Activated CD4-positive, alpha-beta T cell treated with anti-CD3 and anti-CD28 coated beads, Interleukin-2, amount 10 ng/mL, durations not matched to agents 24 days and 14 days (primary cell): ENCODE results near the gene PAX3. TPM values are rescaled to one million over a fixed set of nuclear protein-coding genes. Genes with fewer than 3 reads are reported as not detected.
A peak's percentile ranks its signal among the peaks of the same experiment; 100 is the strongest.

Experiments used
- DNase-seq: peaks from one replicate; pipeline ENCODE4 v3.0.0; 2022
- H3K27ac Mint-ChIP-seq: one replicate; pipeline ENCODE4 v1.8.0; 2022; ENCODE audit warnings: mild to moderate bottlenecking, mixed read lengths
- H3K27me3 Mint-ChIP-seq: one replicate; pipeline ENCODE4 v1.8.0; 2022; ENCODE audit warnings: mixed read lengths
- H3K36me3 Mint-ChIP-seq: one replicate; pipeline ENCODE4 v1.8.0; 2022; ENCODE audit warnings: low read depth, mild to moderate bottlenecking, mixed read lengths
- H3K4me1 Mint-ChIP-seq: one replicate; pipeline ENCODE4 v1.8.0; 2021; ENCODE audit warnings: mixed read lengths
- H3K4me3 Mint-ChIP-seq: one replicate; pipeline ENCODE4 v1.8.0; 2022; ENCODE audit warnings: mild to moderate bottlenecking, moderate library complexity, mixed read lengths
- H3K9me3 Mint-ChIP-seq: one replicate; pipeline ENCODE4 v1.8.0; 2021; ENCODE audit warnings: mixed read lengths
- intact Hi-C: fragments of 100-400 bp; cut with micrococcal nuclease; formaldehyde crosslinking; loops from one replicate; pipeline ENCODE4 v1.15.1; 2023
- total RNA-seq: library from RNA; stranded (reverse); gene quantifications from 2 replicates; pipeline ENCODE4 v1.2.3, GENCODE V29; 2022

Gene PAX3
- total RNA-seq: not detected in 2 replicates

DNA sequence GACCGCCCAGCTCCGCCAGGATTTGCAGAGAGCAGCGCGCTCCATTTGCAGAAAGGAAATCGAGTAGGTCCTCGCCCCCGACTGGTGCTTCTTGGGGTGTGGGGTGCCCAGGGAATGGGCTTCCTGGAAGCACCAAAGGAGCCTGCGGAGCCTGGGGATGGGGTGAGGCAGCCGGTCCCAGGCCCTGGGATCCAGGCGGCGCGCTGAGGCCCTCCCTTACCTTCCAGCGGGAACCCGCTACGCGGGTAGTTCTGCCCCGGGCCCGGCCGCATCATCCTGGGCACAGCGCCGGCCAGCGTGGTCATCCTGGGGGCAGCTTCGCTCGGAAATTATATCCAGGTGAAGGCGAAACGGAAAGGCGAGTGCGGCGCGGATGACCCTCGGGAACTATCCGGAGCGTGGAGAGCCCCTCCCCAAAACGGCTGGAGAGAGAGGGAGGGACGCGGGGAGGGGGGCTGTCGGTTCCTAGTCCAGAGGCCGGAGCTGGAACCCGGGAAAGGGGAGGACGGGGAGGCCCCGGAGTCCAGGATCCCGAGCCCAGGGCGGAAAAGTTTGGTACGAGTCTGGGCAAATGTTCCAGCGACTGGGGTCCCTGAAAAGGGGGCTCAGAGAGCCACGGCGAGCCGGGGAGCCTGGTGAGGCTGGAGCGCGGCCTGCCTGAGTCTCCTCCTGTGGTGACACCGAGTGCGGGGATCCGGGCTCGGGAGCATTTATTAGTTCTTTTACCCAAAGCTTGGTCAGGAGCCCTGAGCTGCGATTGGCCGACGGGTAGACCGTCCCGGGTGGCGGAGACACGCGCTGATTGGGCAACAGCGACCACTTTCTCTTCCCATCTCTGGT, at the start of gene PAX3:
Gene PAX3, minus strand, starts transcription at position 688 of the 840 bp plus-strand sequence. Its CDS starts 383 bp downstream, at position 305.
- Mint-ChIP-seq H3K27me3 (peaks cover 91% of the 10 kb centered on the region), H3K36me3 (peaks cover 13% of the 10 kb centered on the region), H3K27ac (peak within 1 kb of the TSS; percentile 67), H3K4me1 (peaks cover 23% of the 10 kb centered on the region), H3K9me3 (peaks cover 27% of the 10 kb centered on the region), H3K4me3 (no peak within 1 kb of the TSS)
- intact Hi-C loops: no loop called here
- DNase-seq: peak; percentile 57

GRCh38 chr2:222341331-222341730, 42.5 kb upstream of the PAX3 start:
- Mint-ChIP-seq H3K4me1 (no peaks in the 10 kb centered on the region), H3K9me3 (no peaks in the 10 kb centered on the region), H3K27me3 (peaks cover 2% of the 10 kb centered on the region), H3K36me3 (no peaks in the 10 kb centered on the region), H3K27ac (no peak overlapping the region), H3K4me3 (no peak overlapping the region)
- intact Hi-C loops: no loop called here
- no peak for DNase-seq

DNA sequence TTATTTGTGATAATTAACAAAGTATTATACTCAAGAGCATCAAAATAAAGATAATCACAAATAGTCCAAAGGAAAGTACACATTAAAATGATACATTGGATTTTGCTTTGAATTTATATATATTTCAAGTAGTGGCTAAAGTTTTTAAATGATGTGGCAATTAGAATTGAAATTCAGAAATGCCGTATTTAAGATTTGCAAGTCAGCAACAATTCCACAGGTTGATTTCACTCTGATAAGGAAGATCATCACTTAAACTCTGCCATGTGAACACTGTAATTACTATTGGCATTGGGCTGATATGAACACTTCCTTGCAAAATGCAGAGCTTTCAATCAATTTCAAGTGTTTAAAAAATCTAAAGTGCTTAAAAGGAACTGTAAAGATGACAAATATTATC, 39.6 kb upstream of the PAX3 start:
- Mint-ChIP-seq H3K9me3 (peaks cover 13% of the 10 kb centered on the region), H3K36me3 (no peaks in the 10 kb centered on the region), H3K27ac (no peak overlapping the region), H3K27me3 (peaks cover 2% of the 10 kb centered on the region), H3K4me3 (no peak overlapping the region), H3K4me1 (no peaks in the 10 kb centered on the region)
- intact Hi-C loops: no loop called here
- DNase-seq: no peak

DNA sequence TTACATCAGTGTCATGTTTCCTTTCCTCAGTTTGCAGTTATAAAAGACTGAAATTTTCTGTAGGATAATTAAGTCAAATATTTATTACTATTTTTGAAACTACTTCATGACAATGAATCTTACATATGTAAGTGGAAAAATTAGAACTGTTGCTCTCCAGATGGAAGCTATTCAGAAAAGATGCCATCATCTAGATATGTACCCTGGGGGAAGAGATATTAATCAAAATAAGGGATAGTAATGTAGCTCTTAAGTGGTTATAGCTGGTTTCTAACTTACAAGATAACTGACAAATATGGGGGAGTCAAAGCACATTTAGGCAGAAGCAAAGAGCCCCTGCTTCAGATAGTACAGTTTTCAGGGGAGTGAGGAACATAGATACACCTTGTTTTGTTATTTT, 38.1 kb upstream of the PAX3 start:
- Mint-ChIP-seq H3K4me3 (no peak overlapping the region), H3K9me3 (peaks cover 13% of the 10 kb centered on the region), H3K36me3 (no peaks in the 10 kb centered on the region), H3K4me1 (no peaks in the 10 kb centered on the region), H3K27ac (no peak overlapping the region), H3K27me3 (peaks cover 5% of the 10 kb centered on the region)
- intact Hi-C loops: no loop called here
- no peak for DNase-seq

DNA sequence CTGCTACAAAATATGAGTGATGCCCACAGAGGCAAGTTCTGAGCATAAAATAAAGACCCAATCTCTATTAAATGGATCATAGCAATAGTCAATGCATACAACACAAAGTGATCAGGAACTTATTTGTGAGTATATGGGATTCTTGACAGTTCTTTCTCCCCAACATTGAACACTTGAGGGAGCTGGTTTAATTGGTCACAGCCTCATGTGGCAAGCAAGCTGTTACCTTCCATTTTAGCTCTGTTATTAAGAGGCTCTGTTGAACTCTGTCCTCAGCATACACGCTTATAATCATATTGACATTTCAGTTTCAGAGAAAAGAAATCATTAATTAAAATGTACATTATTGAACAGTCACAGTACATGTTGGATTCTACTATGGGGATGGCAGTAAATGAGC, 37.6 kb upstream of the PAX3 start:
- intact Hi-C loops: no loop called here
- peaks cover 13% of the 10 kb centered on the region for H3K9me3 Mint-ChIP-seq
- no peak for DNase-seq
- H3K4me1 Mint-ChIP-seq: no peaks in the 10 kb centered on the region
- peaks cover 6% of the 10 kb centered on the region for H3K27me3 Mint-ChIP-seq
- no peak overlapping the region for H3K27ac Mint-ChIP-seq
- H3K4me3 Mint-ChIP-seq: no peak overlapping the region
- H3K36me3 Mint-ChIP-seq: no peaks in the 10 kb centered on the region

DNA sequence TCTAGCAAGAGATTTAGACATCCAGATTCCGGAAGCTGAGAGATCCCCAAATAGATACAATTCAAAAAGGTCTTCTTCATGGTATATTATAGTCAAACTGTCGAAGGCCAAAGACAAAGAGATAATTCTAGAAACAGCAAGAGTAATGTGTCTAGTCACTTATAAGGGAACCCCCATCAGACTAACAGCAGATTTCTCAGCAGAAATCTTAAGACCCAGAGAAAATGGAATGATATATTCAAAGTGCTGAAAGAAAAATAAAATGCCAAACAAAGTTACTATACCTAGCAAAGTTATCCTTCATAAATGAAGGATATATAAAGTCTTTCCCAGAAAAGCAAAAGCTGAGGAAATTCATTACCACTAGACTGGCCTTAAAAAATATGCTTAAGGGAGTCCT, 36.1 kb upstream of the PAX3 start:
- Mint-ChIP-seq H3K36me3 (no peaks in the 10 kb centered on the region), H3K27me3 (peaks cover 6% of the 10 kb centered on the region), H3K4me3 (no peak overlapping the region), H3K4me1 (no peaks in the 10 kb centered on the region), H3K9me3 (peaks cover 13% of the 10 kb centered on the region), H3K27ac (no peak overlapping the region)
- intact Hi-C loops: no loop called here
- no peak for DNase-seq

DNA sequence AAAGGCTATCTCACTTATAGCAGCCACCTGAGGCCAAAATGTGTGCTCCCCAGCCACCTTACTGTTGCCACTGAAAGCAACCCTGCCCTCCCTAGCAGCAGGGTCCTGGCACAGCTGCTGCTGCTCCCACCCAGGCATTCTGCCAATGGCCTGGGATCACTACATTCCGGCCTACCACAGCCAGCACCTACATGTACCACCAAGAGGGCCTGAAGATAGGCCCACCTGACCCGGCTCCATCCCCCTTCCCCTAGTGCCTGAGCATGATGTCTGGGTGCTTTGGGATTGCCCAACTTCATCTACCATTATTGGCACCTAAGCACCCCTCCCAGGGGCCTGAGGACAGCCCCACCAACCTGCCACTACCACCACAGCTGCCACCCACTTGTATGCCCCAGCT, 34.6 kb upstream of the PAX3 start:
- Mint-ChIP-seq H3K9me3 (peaks cover 16% of the 10 kb centered on the region), H3K4me3 (no peak overlapping the region), H3K4me1 (no peaks in the 10 kb centered on the region), H3K27ac (no peak overlapping the region), H3K27me3 (peaks cover 7% of the 10 kb centered on the region), H3K36me3 (no peaks in the 10 kb centered on the region)
- no peak for DNase-seq
- intact Hi-C loops: no loop called here

- Mint-ChIP-seq H3K4me3 (no peak overlapping the region), H3K36me3 (no peaks in the 10 kb centered on the region), H3K9me3 (peaks cover 17% of the 10 kb centered on the region), H3K4me1 (no peaks in the 10 kb centered on the region), H3K27ac (no peak overlapping the region), H3K27me3 (peaks cover 7% of the 10 kb centered on the region)
- no peak for DNase-seq
- intact Hi-C loops: no loop called here
Observed at GRCh38 chr2:222332116-222332515, 33.3 kb upstream of the PAX3 start.

- Mint-ChIP-seq H3K27me3 (peaks cover 5% of the 10 kb centered on the region), H3K4me3 (no peak overlapping the region), H3K4me1 (no peaks in the 10 kb centered on the region), H3K9me3 (peaks cover 17% of the 10 kb centered on the region), H3K27ac (no peak overlapping the region), H3K36me3 (no peaks in the 10 kb centered on the region)
- DNase-seq: no peak
- intact Hi-C loops: no loop called here
Observed at GRCh38 chr2:222330910-222331309, 32.1 kb upstream of the PAX3 start.

DNA sequence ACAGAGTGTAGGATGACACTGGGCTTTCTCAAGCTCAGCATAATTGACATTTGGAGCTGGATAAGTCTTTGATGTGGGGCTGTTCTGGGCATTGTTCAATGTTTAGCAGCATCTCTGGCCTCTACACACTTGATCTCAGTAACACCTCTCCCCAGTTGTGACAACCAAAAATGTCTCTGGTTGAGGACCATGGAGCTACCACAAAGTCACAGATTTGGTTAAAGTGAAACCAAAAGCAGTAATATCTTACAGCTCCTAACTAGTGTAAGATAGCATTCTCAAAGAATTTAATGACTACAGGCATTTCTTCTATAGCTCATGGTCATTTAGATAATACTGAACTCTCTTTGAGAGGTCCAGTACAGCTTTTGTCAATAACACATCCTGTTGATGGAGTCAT, 23.4 kb upstream of the PAX3 start:
- H3K4me1 Mint-ChIP-seq: peaks cover 14% of the 10 kb centered on the region
- peaks cover 45% of the 10 kb centered on the region for H3K27me3 Mint-ChIP-seq
- no peak for DNase-seq
- no peak overlapping the region for H3K27ac Mint-ChIP-seq
- intact Hi-C loops: no loop called here
- no peaks in the 10 kb centered on the region for H3K36me3 Mint-ChIP-seq
- H3K9me3 Mint-ChIP-seq: no peaks in the 10 kb centered on the region
- H3K4me3 Mint-ChIP-seq: no peak overlapping the region

DNA sequence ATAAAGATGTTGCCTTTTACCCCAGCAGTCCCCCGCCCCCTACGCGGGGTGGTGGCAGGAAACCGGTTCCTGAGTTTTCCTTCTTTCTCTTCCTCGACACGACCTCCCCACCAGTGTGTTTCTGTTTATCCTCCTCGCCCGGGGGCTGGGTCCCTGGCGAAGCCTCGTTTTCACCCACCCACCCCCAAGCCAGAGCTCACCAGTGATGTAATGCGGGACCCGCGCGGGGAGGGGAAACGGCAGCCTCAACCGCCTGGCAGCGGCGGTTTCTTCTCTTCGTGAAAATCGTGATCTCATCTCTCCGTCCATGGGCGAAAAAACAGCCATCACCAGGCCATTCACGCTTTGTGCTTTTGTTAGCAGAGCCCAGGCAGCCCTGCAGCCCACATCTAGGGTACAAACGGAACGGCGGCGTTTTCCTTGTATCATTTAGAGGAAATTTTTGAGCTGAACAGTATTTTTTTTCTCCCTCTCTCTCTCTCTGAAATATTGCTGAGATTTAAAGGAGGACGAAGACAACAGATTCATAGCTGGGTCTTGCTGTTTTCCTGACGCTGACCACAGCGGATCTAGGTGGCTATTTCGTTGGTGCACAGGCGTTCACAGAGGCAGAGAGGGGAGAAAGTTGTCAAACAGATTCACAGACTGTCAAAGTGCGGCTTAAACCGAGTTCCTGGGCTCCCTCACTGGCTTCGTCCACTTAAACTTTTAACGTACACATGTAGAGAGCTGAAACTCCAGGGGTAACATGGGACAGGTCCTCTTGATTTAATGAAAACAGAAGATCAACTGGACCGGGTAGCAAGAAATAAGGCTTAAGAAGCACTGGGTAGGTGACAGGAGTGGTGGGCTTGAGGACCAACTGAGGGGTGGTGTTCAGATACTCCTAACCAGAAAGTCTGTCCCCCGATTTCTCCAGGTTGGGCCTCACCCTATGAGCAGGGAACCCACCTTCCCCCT, 21.9 kb upstream of the PAX3 start:
- intact Hi-C loops: no loop called here
- Mint-ChIP-seq H3K27me3 (peaks cover 59% of the 10 kb centered on the region), H3K4me3 (peak overlapping the region; percentile 75), H3K9me3 (no peaks in the 10 kb centered on the region), H3K36me3 (no peaks in the 10 kb centered on the region), H3K4me1 (peaks cover 14% of the 10 kb centered on the region), H3K27ac (peak overlapping the region; percentile 51)
- peak; percentile 63 for DNase-seq

- Mint-ChIP-seq H3K36me3 (no peaks in the 10 kb centered on the region), H3K4me1 (peaks cover 14% of the 10 kb centered on the region), H3K27ac (no peak overlapping the region), H3K9me3 (no peaks in the 10 kb centered on the region), H3K27me3 (peaks cover 64% of the 10 kb centered on the region), H3K4me3 (peak overlapping the region; percentile 75)
- intact Hi-C loops: loop anchor here (2.0 to 10.0 kb wide), 2 partner anchors 103 to 265 kb away; no protein-coding TSS in a partner anchor
- DNase-seq: peak; percentile 74
Observed at GRCh38 chr2:222319586-222320435, 21.0 kb upstream of the PAX3 start.
